ENCODE data around the gene DUSP8. TPM values are rescaled to one million over a fixed set of nuclear protein-coding genes. Genes with fewer than 3 reads are reported as not detected.

The DUSP8 gene
- total RNA-seq, 1 experiment from 2014 or later = 2.6 TPM

DNA sequence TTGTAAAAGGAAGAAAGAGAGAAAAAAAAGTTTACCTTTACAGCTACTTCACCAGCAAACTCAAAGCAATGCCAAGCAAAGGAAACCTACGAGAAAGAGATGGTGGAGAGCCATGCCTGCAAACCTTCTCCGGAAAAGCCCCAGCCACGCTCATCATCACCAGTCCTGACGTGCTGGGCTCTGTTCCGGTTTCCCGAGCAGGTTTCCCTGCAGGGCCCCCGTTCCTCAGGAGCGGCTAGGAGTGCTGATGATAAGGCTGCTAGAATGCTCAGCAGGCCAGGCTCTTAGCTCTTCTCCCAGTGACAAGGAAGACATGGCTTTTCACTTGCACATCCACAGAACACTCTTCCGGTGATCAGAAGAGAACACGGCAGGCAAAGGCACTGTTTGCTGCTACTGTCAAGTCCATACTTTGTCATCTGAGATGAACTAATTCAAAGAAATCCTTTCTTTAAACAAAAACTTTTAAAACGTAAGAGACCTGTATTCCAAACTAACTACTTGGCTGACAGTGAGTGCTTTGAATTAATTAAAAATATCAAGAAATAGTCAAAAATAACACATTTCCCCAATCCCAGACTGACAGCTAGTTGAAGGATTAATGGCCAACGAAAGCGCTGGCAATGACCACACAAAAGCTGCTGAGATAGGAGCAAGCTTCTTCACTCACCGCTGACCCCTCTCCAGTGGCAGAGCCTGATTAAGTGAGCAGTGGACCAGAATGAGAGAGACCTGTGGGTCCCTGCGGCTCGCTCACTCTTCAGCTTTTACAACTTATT is 35.8 kb downstream of the DUSP8 start:
- Histone ChIP-seq H3K36me3 (ENCODE audit: low read depth) (no peaks in the 10 kb centered on the region), H4K20me1 (ENCODE audit: insufficient read depth) (0 out of 2 replicates have a peak, but pooled peaks cover 1% of the 10 kb centered on the region), H3K4me3 (no peak overlapping the region), H3K9me2 (ENCODE audit: insufficient read depth) (no peaks in the 10 kb centered on the region), H3K79me2 (ENCODE audit: low read depth) (peaks cover 8% of the 10 kb centered on the region; the same call in 1 of the 2 replicates), H3K4me1 (replicated peaks; ENCODE audit: insufficient read depth) (no peaks in the 10 kb centered on the region), H3K4me2 (no peak overlapping the region), H3K27ac (no peak overlapping the region), H3K9me3 (ENCODE audit: insufficient read depth, low read depth) (no peaks in the 10 kb centered on the region), H3F3A (ENCODE audit: insufficient read depth, low read depth) (no peaks in the 10 kb centered on the region), H2AFZ (no peak overlapping the region), H3K27me3 (ENCODE audit: insufficient read depth, low read depth) (peaks cover 8% of the 10 kb centered on the region; the same call in 1 of the 2 replicates)
- BruUV-seq (replicated peaks) = TSS peak; percentile 32
- DNase-seq = no peak
- intact Hi-C loops (cut with micrococcal nuclease; ENCODE audit: unreplicated experiment) = no loop called here
- POLR2A ChIA-PET (ENCODE audit: unreplicated experiment) = no interaction called here
- CTCF ChIA-PET = interaction anchor here (0.5 kb wide), 1 partner anchor 10 kb away, joined by 3 read pairs; no protein-coding TSS in a partner anchor
- TF ChIP-seq EZH2 (IDR thresholded peaks at IDR 0.05; ENCODE audit: low read depth) = no peak
- TF ChIP-seq, protein P1, sequence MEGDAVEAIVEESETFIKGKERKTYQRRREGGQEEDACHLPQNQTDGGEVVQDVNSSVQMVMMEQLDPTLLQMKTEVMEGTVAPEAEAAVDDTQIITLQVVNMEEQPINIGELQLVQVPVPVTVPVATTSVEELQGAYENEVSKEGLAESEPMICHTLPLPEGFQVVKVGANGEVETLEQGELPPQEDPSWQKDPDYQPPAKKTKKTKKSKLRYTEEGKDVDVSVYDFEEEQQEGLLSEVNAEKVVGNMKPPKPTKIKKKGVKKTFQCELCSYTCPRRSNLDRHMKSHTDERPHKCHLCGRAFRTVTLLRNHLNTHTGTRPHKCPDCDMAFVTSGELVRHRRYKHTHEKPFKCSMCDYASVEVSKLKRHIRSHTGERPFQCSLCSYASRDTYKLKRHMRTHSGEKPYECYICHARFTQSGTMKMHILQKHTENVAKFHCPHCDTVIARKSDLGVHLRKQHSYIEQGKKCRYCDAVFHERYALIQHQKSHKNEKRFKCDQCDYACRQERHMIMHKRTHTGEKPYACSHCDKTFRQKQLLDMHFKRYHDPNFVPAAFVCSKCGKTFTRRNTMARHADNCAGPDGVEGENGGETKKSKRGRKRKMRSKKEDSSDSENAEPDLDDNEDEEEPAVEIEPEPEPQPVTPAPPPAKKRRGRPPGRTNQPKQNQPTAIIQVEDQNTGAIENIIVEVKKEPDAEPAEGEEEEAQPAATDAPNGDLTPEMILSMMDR (conservative IDR thresholded peaks at IDR 0.05) = no peak

- Histone ChIP-seq H3K36me3 (ENCODE audit: low read depth) (no peaks in the 10 kb centered on the region), H4K20me1 (ENCODE audit: insufficient read depth) (peaks cover 9% of the 10 kb centered on the region), H2AFZ (no peak overlapping the region), H3K4me1 (replicated peaks; ENCODE audit: insufficient read depth) (no peaks in the 10 kb centered on the region), H3K4me3 (no peak overlapping the region), H3K27ac (no peak overlapping the region), H3K9me3 (ENCODE audit: insufficient read depth, low read depth) (no peaks in the 10 kb centered on the region), H3K4me2 (no peak overlapping the region), H3K79me2 (ENCODE audit: low read depth) (peaks cover 13% of the 10 kb centered on the region; the same call in 1 of the 2 replicates), H3K9me2 (ENCODE audit: insufficient read depth) (no peaks in the 10 kb centered on the region), H3F3A (ENCODE audit: insufficient read depth, low read depth) (no peaks in the 10 kb centered on the region), H3K27me3 (ENCODE audit: insufficient read depth, low read depth) (peaks cover 5% of the 10 kb centered on the region; the same call in 1 of the 2 replicates)
- ChIA-PET CTCF (no interaction called here), POLR2A (ENCODE audit: unreplicated experiment) (no interaction called here)
- no peak for DNase-seq
- BruUV-seq (replicated peaks) = no TSS peak
- TF ChIP-seq, protein P1 (conservative IDR thresholded peaks at IDR 0.05) = no peak
- TF ChIP-seq EZH2 (IDR thresholded peaks at IDR 0.05; ENCODE audit: low read depth) = no peak
- intact Hi-C loops (cut with micrococcal nuclease; ENCODE audit: unreplicated experiment) = no loop called here
Measured at GRCh38 chr11:1534682-1535081, 37.4 kb downstream of the DUSP8 start.

DNA sequence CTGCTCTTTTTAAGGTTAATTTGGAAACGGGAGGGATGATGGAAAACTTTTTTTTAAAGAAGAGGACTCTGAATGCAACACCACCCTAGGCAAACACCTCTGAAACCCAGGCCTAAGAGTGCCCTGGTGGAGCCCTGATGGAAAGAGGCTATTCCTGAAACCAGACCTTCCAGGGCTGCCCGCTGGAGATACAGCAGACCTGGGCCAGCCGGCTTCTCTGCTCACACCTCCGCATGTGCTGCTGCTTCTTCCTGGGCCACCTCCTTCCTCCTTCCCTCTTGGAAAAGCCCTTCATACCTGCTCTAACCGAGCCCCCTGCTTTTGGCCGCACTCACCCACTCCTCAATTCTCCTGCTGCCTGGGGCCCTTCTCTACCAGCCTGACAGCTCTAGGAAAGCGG is 37.9 kb downstream of the DUSP8 start:
- no peaks in the 10 kb centered on the region for H3K9me2 ChIP-seq (ENCODE audit: insufficient read depth)
- H3K27ac ChIP-seq = no peak overlapping the region
- peaks cover 4% of the 10 kb centered on the region; the same call in 1 of the 2 replicates for H3K27me3 ChIP-seq (ENCODE audit: insufficient read depth, low read depth)
- H3K4me1 ChIP-seq (replicated peaks; ENCODE audit: insufficient read depth) = no peaks in the 10 kb centered on the region
- DNase-seq = no peak
- POLR2A ChIA-PET (ENCODE audit: unreplicated experiment) = no interaction called here
- H2AFZ ChIP-seq = no peak overlapping the region
- no peak overlapping the region for H3K4me2 ChIP-seq
- BruUV-seq (replicated peaks) = no TSS peak
- intact Hi-C loops (cut with micrococcal nuclease; ENCODE audit: unreplicated experiment) = no loop called here
- H3K4me3 ChIP-seq = no peak overlapping the region
- H3F3A ChIP-seq (ENCODE audit: insufficient read depth, low read depth) = no peaks in the 10 kb centered on the region
- H3K79me2 ChIP-seq (ENCODE audit: low read depth) = peaks cover 13% of the 10 kb centered on the region; the same call in 1 of the 2 replicates
- no peaks in the 10 kb centered on the region for H3K36me3 ChIP-seq (ENCODE audit: low read depth)
- peaks cover 9% of the 10 kb centered on the region for H4K20me1 ChIP-seq (ENCODE audit: insufficient read depth)
- H3K9me3 ChIP-seq (ENCODE audit: insufficient read depth, low read depth) = no peaks in the 10 kb centered on the region
- CTCF ChIA-PET = no interaction called here
- TF ChIP-seq, protein P1 (conservative IDR thresholded peaks at IDR 0.05) = no peak
